Activated CD4-positive, alpha-beta T cell treated with anti-CD3 and anti-CD28 coated beads, Interleukin-2, amount 10 ng/mL, durations not matched to agents 24 days and 14 days (primary cell): Measurements from ENCODE around the gene RINL. TPM values are rescaled to one million over a fixed set of nuclear protein-coding genes. Genes with fewer than 3 reads are reported as not detected.
A peak's percentile ranks its signal among the peaks of the same experiment; 100 is the strongest.
"Not testable (repeated sequence)": the region's sequence is repeated elsewhere in the genome, so short reads cannot be mapped to it uniquely, and the experiment has no call there.

Experiments
- DNase-seq: peaks from one replicate; pipeline ENCODE4 v3.0.0; 2022
- H3K27ac Mint-ChIP-seq: one replicate; pipeline ENCODE4 v1.8.0; 2022; ENCODE audit warnings: mild to moderate bottlenecking, mixed read lengths
- H3K27me3 Mint-ChIP-seq: one replicate; pipeline ENCODE4 v1.8.0; 2022; ENCODE audit warnings: mixed read lengths
- H3K36me3 Mint-ChIP-seq: one replicate; pipeline ENCODE4 v1.8.0; 2022; ENCODE audit warnings: low read depth, mild to moderate bottlenecking, mixed read lengths
- H3K4me1 Mint-ChIP-seq: one replicate; pipeline ENCODE4 v1.8.0; 2021; ENCODE audit warnings: mixed read lengths
- H3K4me3 Mint-ChIP-seq: one replicate; pipeline ENCODE4 v1.8.0; 2022; ENCODE audit warnings: mild to moderate bottlenecking, moderate library complexity, mixed read lengths
- H3K9me3 Mint-ChIP-seq: one replicate; pipeline ENCODE4 v1.8.0; 2021; ENCODE audit warnings: mixed read lengths
- intact Hi-C: fragments of 100-400 bp; cut with micrococcal nuclease; formaldehyde crosslinking; loops from one replicate; pipeline ENCODE4 v1.15.1; 2023
- total RNA-seq: library from RNA; stranded (reverse); gene quantifications from 2 replicates; pipeline ENCODE4 v1.2.3, GENCODE V29; 2022

Gene RINL
- total RNA-seq, 1 donor from 2014 or later, result 68.9 TPM

- H3K27me3 Mint-ChIP-seq, result no peaks in the 10 kb centered on the region
- no peak overlapping the region for H3K4me3 Mint-ChIP-seq
- peaks cover 64% of the 10 kb centered on the region for H3K36me3 Mint-ChIP-seq
- peaks cover 29% of the 10 kb centered on the region for H3K4me1 Mint-ChIP-seq
- peak overlapping the region; percentile 48 for H3K27ac Mint-ChIP-seq
- intact Hi-C loops, result no loop called here
- no peaks in the 10 kb centered on the region for H3K9me3 Mint-ChIP-seq
- DNase-seq, result no peak
Measured at GRCh38 chr19:38836983-38837626, 41.0 kb downstream of the RINL start.

GRCh38 chr19:38836159-38836982 lies 41.7 kb downstream of the RINL start:
- H3K4me1 Mint-ChIP-seq, result peaks cover 29% of the 10 kb centered on the region
- intact Hi-C loops, result no loop called here
- no peak overlapping the region for H3K4me3 Mint-ChIP-seq
- DNase-seq, result no peak
- peak overlapping the region; percentile 48 for H3K27ac Mint-ChIP-seq
- H3K9me3 Mint-ChIP-seq, result no peaks in the 10 kb centered on the region
- no peaks in the 10 kb centered on the region for H3K27me3 Mint-ChIP-seq
- peaks cover 57% of the 10 kb centered on the region for H3K36me3 Mint-ChIP-seq

DNA sequence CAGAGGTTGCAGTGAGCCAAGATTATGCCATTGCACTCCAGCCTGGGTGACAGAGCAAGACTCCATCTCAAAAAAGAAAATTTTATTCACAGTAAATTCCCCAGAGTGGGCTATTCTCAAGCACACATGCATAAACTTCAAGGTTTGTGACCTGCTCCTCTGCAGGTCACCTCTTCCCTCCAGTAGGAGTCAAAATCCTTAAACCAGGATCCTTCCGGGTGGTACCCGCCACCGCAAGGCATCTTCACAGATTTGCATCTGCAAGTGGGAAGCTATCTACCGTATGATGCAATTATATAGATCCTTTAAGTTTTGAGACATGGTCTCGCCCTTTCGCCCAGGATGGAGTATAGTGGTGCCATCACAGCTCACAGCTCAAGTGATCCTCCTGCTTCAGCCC lies 43.5 kb downstream of the RINL start:
- H3K27ac Mint-ChIP-seq, result peak overlapping the region; percentile 51
- H3K4me1 Mint-ChIP-seq, result peaks cover 31% of the 10 kb centered on the region
- H3K27me3 Mint-ChIP-seq, result no peaks in the 10 kb centered on the region

DNA sequence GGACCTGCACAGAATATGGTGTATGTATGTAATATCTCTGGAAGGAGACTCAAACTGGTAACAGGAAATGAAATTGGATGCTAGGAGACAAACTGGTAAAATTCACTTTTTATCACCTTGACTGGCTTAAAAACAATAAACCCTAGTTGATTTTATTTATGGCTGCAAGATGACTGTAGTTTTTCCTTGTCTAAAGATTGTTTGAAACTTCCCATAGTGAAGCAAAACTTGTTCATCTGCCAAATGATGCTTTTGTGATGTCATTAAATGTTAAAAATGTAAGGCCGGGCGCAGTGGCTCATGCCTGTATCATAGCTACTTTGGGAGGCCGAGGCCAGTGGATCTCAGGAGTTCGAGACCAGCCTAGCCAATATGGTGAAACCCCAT lies 44.0 kb downstream of the RINL start:
- Mint-ChIP-seq H3K4me1 (peaks cover 27% of the 10 kb centered on the region), H3K4me3 (no peak overlapping the region), H3K27ac (peak overlapping the region; percentile 53), H3K9me3 (no peaks in the 10 kb centered on the region), H3K36me3 (peaks cover 45% of the 10 kb centered on the region), H3K27me3 (no peaks in the 10 kb centered on the region)
- intact Hi-C loops, result loop anchor here (5.0 kb wide), 2 partner anchors 43 to 102 kb away; partner anchors contain the start of gene RINL
- no peak for DNase-seq

More for the DNA sequence above, 43.5 kb downstream of the RINL start:
- Mint-ChIP-seq H3K9me3 (no peaks in the 10 kb centered on the region), H3K36me3 (peaks cover 48% of the 10 kb centered on the region), H3K4me3 (no peak overlapping the region)
- intact Hi-C loops, result loop anchor here (5.0 kb wide), 2 partner anchors 43 to 102 kb away; partner anchors contain the start of gene RINL
- DNase-seq, result no peak

- Mint-ChIP-seq H3K9me3 (no peaks in the 10 kb centered on the region), H3K4me1 (peaks cover 19% of the 10 kb centered on the region), H3K27ac (peak overlapping the region; percentile 48), H3K4me3 (no peak overlapping the region), H3K27me3 (no peaks in the 10 kb centered on the region), H3K36me3 (peaks cover 39% of the 10 kb centered on the region)
- DNase-seq, result no peak
- intact Hi-C loops, result loop anchor here (5.0 kb wide), 2 partner anchors 44 to 101 kb away; partner anchors contain the start of gene RINL
Measured at GRCh38 chr19:38833092-38833425, 45.0 kb downstream of the RINL start.

DNA sequence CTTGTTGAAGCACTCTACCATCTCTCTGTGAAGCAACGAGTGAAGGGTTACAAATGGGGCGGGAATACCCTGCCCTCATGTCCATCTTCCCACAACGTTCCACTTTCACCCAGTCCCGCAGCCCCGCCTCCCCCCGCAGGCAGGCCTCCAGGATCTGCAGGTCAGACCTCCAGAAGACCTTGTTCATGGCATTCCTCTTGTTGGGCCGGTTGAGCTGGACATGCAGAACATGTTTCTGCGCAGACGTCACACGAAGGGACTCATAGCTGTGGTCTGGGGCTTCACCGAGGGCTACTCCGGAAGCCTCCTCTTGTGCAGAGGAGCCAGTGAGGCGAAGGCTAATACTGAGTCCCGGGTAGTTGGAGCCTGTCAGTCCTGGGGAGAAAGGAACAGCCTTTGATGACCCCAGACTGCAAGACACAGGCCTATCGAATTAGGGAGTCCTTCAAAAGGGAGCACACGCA lies 46.9 kb downstream of the RINL start:
- H3K9me3 Mint-ChIP-seq, result no peaks in the 10 kb centered on the region
- H3K27me3 Mint-ChIP-seq, result no peaks in the 10 kb centered on the region

GRCh38 chr19:38830039-38830733 lies 47.9 kb downstream of the RINL start:
- intact Hi-C loops, result loop anchor here (5.0 kb wide), 2 partner anchors 47 to 98 kb away; partner anchors contain the start of gene RINL
- Mint-ChIP-seq H3K27me3 (no peaks in the 10 kb centered on the region), H3K27ac (peak overlapping the region; percentile 8), H3K4me3 (peak overlapping the region; percentile 99), H3K9me3 (no peaks in the 10 kb centered on the region), H3K4me1 (peaks cover 20% of the 10 kb centered on the region), H3K36me3 (peaks cover 30% of the 10 kb centered on the region)
- no peak for DNase-seq

More for the DNA sequence above, 46.9 kb downstream of the RINL start:
- intact Hi-C loops, result loop anchor here (1.0 to 5.0 kb wide), 5 partner anchors 11 to 99 kb away; partner anchors contain the start of genes MRPS12, RINL and SARS2
- Mint-ChIP-seq H3K36me3 (peaks cover 37% of the 10 kb centered on the region), H3K4me1 (peaks cover 20% of the 10 kb centered on the region), H3K27ac (peak overlapping the region; percentile 93), H3K4me3 (peak overlapping the region; percentile 99)
- peak; percentile 81 for DNase-seq

DNA sequence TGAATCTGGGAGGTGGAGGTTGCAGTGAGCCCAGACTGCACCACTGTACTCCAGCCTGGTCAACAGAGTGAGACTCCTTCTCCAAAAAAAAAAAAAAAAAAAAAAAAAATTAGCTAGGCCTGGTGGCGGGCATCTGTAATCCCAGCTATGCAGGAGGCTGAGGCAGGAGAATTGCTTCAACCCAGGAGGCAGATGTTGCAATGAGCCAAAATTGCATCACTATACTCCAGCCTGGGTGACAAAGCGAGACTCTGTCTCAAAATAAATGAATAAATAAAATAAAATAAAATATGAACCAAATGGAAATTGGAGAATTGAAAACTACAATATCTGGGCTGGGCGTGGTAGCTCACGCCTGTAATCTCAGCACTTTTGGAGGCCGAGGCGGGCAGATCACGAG lies 48.9 kb downstream of the RINL start:
- peaks cover 20% of the 10 kb centered on the region for H3K4me1 Mint-ChIP-seq
- H3K4me3 Mint-ChIP-seq, intact Hi-C loops, DNase-seq, H3K9me3 Mint-ChIP-seq, H3K27me3 Mint-ChIP-seq, H3K27ac Mint-ChIP-seq: not testable (repeated sequence)
- peaks cover 35% of the 10 kb centered on the region for H3K36me3 Mint-ChIP-seq

DNA sequence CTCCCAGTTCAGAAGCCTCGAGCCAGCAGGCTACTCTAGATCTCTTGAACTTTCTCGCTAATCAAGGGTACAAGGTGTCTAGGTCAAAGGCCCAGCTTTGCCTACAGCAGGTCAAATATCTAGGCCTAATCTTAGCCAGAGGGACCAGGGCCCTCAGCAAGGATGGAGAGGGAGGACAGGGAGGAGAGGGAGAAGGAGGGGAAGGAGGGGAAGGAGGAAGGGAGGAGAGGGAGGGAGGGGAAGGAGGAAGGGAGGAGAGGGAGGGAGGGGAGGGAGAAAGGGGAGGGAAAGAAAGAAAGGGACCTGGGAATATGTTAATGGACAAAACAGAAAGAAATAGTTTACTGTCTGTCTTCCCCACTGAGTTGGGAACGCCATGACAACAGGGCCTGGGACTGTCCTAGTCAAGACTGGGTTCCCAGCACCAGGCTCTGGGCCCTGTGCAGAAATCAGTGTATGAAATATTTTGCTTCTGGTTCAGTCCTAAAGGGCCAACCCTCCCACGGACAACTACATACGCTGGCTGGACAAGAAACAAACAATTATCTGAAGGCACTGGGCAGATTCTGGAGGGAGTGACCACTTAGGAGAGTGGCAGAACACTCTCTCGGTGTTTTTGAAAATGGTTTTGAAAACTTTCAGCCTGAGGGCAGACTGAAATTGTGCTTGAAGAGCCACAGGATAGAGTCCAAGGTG lies 51.1 kb downstream of the RINL start:
- DNase-seq, result no peak
- Mint-ChIP-seq H3K27me3 (no peaks in the 10 kb centered on the region), H3K27ac (no peak overlapping the region), H3K9me3 (no peaks in the 10 kb centered on the region), H3K36me3 (peaks cover 56% of the 10 kb centered on the region), H3K4me3 (no peak overlapping the region), H3K4me1 (peaks cover 18% of the 10 kb centered on the region)
- intact Hi-C loops, result no loop called here

GRCh38 chr19:38825936-38826335 lies 52.1 kb downstream of the RINL start:
- H3K27ac Mint-ChIP-seq, H3K4me3 Mint-ChIP-seq, intact Hi-C loops, DNase-seq, H3K9me3 Mint-ChIP-seq, H3K27me3 Mint-ChIP-seq: not testable (repeated sequence)
- Mint-ChIP-seq H3K4me1 (peaks cover 11% of the 10 kb centered on the region), H3K36me3 (peaks cover 59% of the 10 kb centered on the region)

GRCh38 chr19:38821230-38821825 lies 56.7 kb downstream of the RINL start:
- H3K36me3 Mint-ChIP-seq, result peaks cover 46% of the 10 kb centered on the region
- H3K27ac Mint-ChIP-seq, H3K4me3 Mint-ChIP-seq, H3K27me3 Mint-ChIP-seq, intact Hi-C loops, DNase-seq, H3K9me3 Mint-ChIP-seq, H3K4me1 Mint-ChIP-seq: not testable (repeated sequence)

- Mint-ChIP-seq H3K4me1 (no peaks in the 10 kb centered on the region), H3K27ac (no peak overlapping the region), H3K9me3 (no peaks in the 10 kb centered on the region), H3K4me3 (no peak overlapping the region), H3K27me3 (no peaks in the 10 kb centered on the region), H3K36me3 (peaks cover 49% of the 10 kb centered on the region)
- DNase-seq, result no peak
- intact Hi-C loops, result no loop called here
Measured at GRCh38 chr19:38819231-38819920, 58.7 kb downstream of the RINL start.
